DMS 273 (cell line): ENCODE measurements around the gene GFRA3.
A peak's percentile ranks its signal among the peaks of the same experiment; 100 is the strongest.
"Not testable (repeated sequence)": the region's sequence is repeated elsewhere in the genome, so short reads cannot be mapped to it uniquely, and the experiment has no call there.

Experiments
- DNase-seq: peaks from one replicate; lab custom pipeline; 2025; ENCODE audit not compliant: unreplicated experiment; lab: John Stamatoyannopoulos, UW

GFRA3 gene

GRCh38 chr5:138247800-138248199 is 26.6 kb downstream of the GFRA3 start:
- DNase-seq: not testable (repeated sequence)

DNA sequence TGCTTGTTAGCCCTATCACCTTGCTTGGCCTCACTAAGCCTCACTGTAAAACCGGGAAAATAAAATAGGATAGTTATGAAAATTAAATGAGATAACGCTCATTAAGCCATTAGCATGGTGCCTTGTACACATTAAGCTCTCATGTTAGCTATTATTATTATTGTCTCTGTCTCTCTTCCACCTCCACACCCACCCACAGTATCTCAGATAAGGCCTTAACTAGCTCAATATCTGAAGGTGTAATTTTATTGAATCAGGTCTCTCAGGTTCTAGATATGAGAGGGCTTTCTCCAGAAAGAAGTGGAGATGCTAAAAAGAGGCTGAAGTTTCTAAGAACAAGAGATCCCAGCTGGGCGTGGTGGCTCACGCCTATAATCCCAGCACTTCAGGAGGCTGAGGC is 27.6 kb downstream of the GFRA3 start:
- DNase-seq: no peak

GRCh38 chr5:138246334-138246733 is 28.1 kb downstream of the GFRA3 start:
- no peak for DNase-seq

DNA sequence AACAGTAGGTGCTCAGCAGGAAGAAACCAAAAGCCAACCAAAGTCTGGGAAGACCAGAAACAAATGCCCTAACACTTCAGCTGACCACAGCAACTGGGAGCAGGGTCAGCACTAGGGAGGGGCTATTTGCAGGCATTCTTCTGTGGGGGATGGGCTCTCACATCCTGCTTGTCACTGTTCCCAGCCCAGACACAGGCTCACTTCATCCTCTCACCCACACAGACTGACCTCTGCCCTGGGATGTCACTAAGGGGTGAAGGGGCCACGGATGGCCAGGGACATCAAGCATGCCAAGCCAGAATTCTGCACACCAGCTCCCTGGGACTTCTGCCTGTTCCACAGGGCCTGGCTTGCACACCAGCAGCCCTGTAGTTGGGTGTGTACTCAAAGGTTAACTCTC is 28.7 kb downstream of the GFRA3 start:
- no peak for DNase-seq

DNA sequence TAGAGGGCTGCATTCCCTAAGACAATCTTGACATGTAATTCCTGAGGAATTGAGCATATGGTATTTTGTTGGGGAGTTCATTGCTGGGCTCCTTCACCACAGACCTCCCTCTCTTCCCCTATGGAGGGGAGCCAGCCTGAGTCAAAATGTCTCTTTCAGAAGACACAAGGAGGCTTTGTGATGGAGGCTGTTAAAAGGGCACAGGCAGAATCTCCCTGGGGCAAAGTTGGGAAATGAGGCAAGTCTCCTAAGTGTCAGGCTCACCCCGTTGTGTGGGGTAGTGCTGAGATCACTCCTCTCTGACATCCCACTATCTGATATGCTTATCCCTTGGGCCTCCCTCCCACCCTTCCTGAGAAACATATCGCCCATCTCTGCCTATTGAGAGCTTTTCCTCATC is 30.6 kb downstream of the GFRA3 start:
- no peak for DNase-seq

DNA sequence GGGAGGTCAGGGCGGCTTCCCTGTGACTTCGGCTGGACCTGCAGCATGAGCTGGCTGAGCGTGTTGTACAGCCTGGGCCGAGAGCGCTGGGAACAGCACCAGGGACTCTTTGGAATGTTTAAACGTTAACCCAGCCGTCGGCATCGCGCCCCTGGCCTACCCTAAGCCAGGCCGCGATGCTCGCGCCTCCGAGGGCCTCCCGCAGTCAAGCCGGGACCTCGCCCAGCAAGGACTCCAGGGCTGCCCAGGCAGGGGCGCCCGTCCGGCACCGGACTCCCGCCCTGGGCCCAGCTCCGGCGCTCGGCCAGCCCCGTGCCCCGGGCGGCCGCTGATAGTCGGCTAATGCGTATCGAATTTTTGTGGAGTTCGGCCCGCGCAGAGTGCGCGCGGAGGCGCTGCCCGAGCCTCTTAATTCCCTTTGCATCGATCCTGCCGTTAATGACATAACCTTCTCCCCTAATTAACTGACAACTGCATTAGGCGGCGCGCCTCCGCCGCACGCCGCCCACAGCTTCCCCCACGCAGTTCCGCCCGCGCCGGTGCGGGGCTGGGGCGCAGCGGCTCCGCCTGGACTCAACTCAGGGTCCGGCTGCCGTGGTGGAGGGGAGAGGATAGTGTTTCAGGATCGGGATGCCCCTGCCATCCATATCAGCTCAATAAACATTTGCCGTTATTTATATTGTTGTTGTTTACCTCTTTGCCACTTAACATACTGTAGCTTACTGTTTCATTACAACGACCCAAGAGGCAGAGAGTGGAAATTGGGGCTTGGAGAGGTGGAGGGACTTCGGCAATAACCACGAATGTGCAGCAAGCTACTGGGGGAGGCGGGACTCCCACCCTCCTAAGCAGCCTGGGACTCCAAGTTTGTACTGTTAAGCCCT is 32.5 kb downstream of the GFRA3 start:
- peak; percentile 62 for DNase-seq

GRCh38 chr5:138240650-138241385 is 33.6 kb downstream of the GFRA3 start:
- no peak for DNase-seq

DNA sequence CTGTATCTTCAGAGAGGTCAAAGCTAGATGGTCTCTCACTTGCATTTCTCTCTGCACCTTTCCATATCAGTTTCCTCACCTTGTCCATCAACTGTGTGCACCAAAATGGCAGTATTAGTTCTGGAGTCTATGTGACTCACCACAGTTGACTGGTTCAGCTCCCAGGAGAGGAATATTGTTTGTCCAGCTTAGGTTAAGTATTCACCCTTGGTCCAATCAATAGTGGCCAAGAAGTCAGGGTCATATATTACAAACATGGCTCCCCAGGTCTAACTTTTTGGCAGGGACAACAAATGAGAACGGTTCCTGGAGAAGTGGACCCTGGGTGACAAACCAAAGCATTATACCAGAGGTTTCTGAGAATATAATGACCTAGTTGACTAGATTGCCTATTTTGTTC is 36.4 kb downstream of the GFRA3 start:
- DNase-seq: no peak

DNA sequence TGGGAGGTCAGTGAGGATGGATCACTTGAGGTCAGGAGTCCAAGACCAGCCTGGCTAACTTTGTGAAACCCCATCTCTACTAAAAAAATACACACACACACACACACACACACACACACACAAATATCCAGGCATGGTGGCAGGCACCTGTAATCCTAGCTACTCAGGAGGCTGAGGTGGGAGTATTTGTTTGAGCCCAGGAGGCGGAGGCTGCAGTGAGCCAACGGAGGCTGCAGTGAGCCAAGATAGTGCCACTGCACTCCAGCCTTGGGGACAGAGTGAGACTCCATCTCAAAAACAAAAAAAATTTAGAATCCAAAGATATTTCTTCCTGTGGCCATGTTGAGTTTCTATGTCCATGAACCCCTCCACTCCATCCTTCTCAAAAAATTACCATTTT is 39.8 kb downstream of the GFRA3 start:
- no peak for DNase-seq

DNA sequence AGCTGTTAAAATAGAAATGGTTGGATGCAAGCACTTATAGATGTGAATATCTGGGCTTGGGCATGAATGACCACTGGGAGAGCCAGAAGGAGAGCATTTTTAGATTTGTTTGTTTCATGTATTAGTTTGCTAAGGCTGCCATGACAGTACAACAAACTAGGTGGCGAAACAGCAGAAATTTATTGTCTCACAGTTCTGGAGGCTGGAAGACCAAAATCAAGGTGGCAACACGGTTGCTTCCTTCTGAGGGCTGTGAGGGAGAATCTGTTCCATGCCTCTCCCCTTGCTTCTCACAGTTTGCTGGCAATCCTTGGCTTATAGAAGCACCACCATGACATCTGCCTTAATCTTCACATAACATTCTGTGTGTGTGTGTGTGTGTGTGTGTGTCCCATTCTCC is 41.1 kb downstream of the GFRA3 start:
- DNase-seq: peak; percentile 12

DNA sequence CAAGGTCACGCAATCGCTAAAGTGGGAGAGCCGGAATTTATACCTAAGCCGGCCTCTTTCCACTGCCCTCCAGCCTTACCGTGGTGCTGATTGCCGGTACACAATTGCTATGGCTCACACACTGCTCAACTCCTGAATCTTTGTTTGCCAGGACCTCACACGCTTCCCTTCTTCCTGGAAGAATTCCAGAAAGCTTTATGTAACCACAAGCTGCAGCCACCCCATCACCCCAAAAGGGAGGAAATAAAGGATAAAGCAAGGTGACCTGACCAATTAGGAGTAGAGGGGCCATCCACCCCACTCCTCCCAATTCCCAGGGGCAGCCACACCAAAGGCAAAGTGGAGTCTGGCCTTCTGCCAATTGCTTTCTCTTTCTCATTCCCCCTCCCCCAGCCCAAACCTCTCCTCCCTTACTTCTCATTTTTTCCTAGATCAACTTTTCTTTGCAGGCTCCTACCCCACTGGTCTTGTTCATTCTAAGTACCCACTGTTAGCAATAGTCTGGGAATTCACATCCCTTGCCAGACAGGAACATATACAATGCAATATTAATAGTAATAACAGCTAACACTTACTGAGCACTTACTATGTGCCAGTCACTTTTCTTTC is 43.3 kb downstream of the GFRA3 start:
- peak; percentile 39 for DNase-seq

DNA sequence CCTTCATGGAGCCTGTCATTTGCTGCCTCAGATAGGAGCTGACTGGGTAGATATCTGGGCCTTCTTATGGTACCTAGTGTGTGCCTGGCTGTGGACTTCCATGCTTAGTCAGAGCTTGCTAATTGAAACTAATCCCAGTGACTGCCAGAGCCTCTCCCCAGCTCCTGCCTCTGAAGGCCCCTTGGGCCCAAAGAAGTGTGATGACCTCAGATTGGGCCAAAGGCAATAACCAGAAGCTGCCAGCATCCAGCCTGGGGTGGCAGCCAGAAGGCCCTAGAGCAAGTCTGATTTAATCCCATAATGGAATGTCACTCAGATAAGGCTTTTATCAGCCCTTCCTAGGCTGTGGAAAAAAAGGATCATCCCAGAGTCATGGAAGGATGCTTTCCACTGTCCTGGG is 44.2 kb downstream of the GFRA3 start:
- peak; percentile 18 for DNase-seq

- DNase-seq: no peak
Observed at GRCh38 chr5:138229387-138229786, 45.0 kb downstream of the GFRA3 start.

- DNase-seq: no peak
Observed at GRCh38 chr5:138226910-138227309, 47.5 kb downstream of the GFRA3 start.

DNA sequence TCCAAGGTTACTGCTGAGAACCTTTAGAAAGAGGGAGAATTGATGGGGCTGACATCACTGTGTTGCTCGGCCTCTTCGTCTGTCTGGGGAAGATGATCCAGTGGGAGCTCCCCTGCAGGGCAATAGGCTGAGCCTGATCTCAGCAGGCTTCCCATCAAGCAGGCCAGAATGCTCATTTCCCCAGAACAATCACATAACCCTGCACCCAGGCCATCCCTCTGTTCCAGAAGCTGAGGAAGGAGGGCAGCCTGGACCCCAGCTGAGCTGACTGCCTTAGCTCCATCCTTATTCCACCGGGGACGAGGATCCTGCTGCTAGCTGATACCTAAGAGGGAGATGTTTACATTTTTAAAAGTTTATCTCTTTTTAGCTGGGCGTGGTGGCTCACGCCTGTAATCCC is 49.7 kb downstream of the GFRA3 start:
- no peak for DNase-seq

GRCh38 chr5:138223532-138223931 is 50.9 kb downstream of the GFRA3 start:
- DNase-seq: no peak

GRCh38 chr5:138216799-138217198 is 57.6 kb downstream of the GFRA3 start:
- DNase-seq: no peak

DNA sequence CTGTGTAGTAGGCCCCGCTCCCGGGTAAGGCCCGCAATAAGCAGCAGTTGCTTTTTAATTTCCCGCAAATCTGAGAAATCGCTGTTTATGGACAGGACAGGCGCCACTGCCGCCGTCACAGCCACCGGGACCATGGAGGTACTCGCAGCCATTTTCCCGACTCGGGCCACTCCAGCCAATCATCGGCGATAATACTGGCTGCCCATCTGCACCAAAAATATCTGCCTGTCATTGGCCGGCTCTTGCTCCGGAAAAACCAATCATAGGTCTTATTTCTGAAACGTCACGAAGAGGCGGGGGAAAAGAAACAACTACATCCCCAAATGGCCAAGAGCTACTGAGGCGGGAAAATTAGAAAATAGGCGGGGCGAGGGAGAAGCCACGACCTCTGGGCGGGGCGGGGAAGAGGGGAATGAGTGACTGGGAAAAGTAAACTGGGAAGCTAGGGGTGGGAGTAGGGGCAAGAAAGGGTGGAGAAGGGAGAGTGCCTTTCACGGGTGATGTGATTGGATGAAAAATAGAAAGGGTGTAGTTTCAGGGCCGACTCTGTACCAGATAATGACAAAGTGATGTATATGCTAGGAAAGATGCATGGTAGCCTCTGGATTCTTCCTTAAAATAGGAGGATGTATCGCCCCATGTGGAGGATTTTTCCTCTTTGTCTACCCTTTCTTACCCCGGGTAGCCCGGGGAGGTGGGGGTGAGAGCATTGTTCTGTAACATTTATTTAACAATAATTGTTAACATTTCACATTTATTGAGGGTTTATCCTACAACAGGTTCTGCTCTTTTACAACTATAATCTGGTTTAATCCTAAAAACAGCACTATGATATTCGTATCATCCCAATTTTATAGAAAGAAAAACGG is 61.0 kb downstream of the GFRA3 start, which contains the start of gene CDC23:
Gene CDC23 (minus strand): TSS at position 163 of the 869 bp plus-strand sequence. CDS start 11 bp downstream, at position 152.
- DNase-seq: peak; percentile 99

DNA sequence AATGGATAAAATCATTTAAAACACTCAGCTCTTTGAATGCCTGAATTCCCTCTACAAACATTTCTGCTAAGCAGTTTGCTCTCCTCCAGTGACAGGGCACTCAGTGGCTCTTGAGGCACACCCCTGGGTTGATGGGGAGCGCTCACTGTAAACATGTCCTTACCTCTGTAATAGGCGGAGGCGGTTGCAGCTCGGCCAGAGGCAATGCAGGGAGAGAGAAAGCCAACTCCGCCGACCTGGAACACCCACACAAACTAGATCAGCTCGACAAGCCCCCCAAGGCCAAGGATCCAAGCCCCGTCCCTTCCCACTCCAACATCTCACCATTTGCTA is 61.6 kb downstream of the GFRA3 start:
- DNase-seq: peak; percentile 58

GRCh38 chr5:138210985-138211384 is 63.4 kb downstream of the GFRA3 start:
- no peak for DNase-seq
